Measurements from ENCODE around the gene NRIP1. TPM values are rescaled to one million over a fixed set of nuclear protein-coding genes. Genes with fewer than 3 reads are reported as not detected.
"Not testable (repeated sequence)": the region's sequence is repeated elsewhere in the genome, so short reads cannot be mapped to it uniquely, and the experiment has no call there.

The NRIP1 gene
- total RNA-seq, 1 donor from 2014 or later, result 45.9 TPM

GRCh38 chr21:15037095-15037899 lies 27.5 kb downstream of the NRIP1 start:
- ATAC-seq (no peak), DNase-seq (no peak)
- no peak overlapping the region for H3K4me3 ChIP-seq
- no peak overlapping the region for H3K27ac ChIP-seq
- no peaks in the 10 kb centered on the region for H3K9me3 ChIP-seq
- peaks cover 11% of the 10 kb centered on the region for H3K4me1 ChIP-seq
- intact Hi-C loops (cut with DNase I), result no loop called here
- no peak for TF ChIP-seq CTCF (IDR thresholded peaks at IDR 0.05)
- no peaks in the 10 kb centered on the region for H3K36me3 ChIP-seq
- no peaks in the 10 kb centered on the region for H3K27me3 ChIP-seq

GRCh38 chr21:15036189-15036588 lies 28.6 kb downstream of the NRIP1 start:
- intact Hi-C loops (cut with DNase I), result no loop called here
- H3K27me3 ChIP-seq, result no peaks in the 10 kb centered on the region
- TF ChIP-seq CTCF (IDR thresholded peaks at IDR 0.05), result no peak

GRCh38 chr21:15034126-15034853 lies 30.5 kb downstream of the NRIP1 start:
- ATAC-seq, result no peak
- intact Hi-C loops (cut with DNase I), result no loop called here

More at GRCh38 chr21:15036189-15036588, 28.6 kb downstream of the NRIP1 start:
- H3K27ac ChIP-seq, result no peak overlapping the region
- peaks cover 11% of the 10 kb centered on the region for H3K4me1 ChIP-seq
- ATAC-seq, result no peak
- H3K9me3 ChIP-seq, result no peaks in the 10 kb centered on the region
- no peak overlapping the region for H3K4me3 ChIP-seq
- DNase-seq, result no peak
- no peaks in the 10 kb centered on the region for H3K36me3 ChIP-seq

GRCh38 chr21:15031790-15032357 lies 32.9 kb downstream of the NRIP1 start:
- H3K36me3 ChIP-seq, result no peaks in the 10 kb centered on the region
- intact Hi-C loops (cut with DNase I), result no loop called here
- TF ChIP-seq CTCF (IDR thresholded peaks at IDR 0.05), result no peak
- H3K27ac ChIP-seq, result no peak overlapping the region
- no peaks in the 10 kb centered on the region for H3K27me3 ChIP-seq
- no peak overlapping the region for H3K4me3 ChIP-seq
- H3K4me1 ChIP-seq, result peaks cover 15% of the 10 kb centered on the region
- no peak for DNase-seq
- H3K9me3 ChIP-seq, result no peaks in the 10 kb centered on the region
- no peak for ATAC-seq

More at GRCh38 chr21:15034126-15034853, 30.5 kb downstream of the NRIP1 start:
- Histone ChIP-seq H3K9me3 (no peaks in the 10 kb centered on the region), H3K4me1 (peaks cover 11% of the 10 kb centered on the region), H3K27ac (no peak overlapping the region), H3K27me3 (no peaks in the 10 kb centered on the region), H3K4me3 (no peak overlapping the region), H3K36me3 (no peaks in the 10 kb centered on the region)
- no peak for TF ChIP-seq CTCF (IDR thresholded peaks at IDR 0.05)
- no peak for DNase-seq

GRCh38 chr21:15031362-15031761 lies 33.4 kb downstream of the NRIP1 start:
- H3K4me3 ChIP-seq; ATAC-seq; DNase-seq; intact Hi-C loops (cut with DNase I); H3K27me3 ChIP-seq; H3K27ac ChIP-seq; H3K36me3 ChIP-seq; H3K9me3 ChIP-seq: not testable (repeated sequence)
- peaks cover 15% of the 10 kb centered on the region for H3K4me1 ChIP-seq

GRCh38 chr21:15030861-15031260 lies 33.9 kb downstream of the NRIP1 start:
- H3K9me3 ChIP-seq; H3K27me3 ChIP-seq; intact Hi-C loops (cut with DNase I); H3K27ac ChIP-seq; H3K4me3 ChIP-seq; DNase-seq; H3K36me3 ChIP-seq; ATAC-seq: not testable (repeated sequence)
- peaks cover 15% of the 10 kb centered on the region for H3K4me1 ChIP-seq
